ENCODE data around the gene CRYGC.

CRYGC gene

GRCh38 chr2:208129744-208130711 lies at the start of gene CRYGC:
CRYGC (minus strand) TSS chr2:208129828; CDS start chr2:208129792, 36 bp downstream.
- no peaks in the 10 kb centered on the region for H3K4me1 ChIP-seq (ENCODE audit: insufficient read depth, low read length)
- no peak within 1 kb of the TSS for H3K9ac ChIP-seq (ENCODE audit: low read depth, low read length)
- no peak within 1 kb of the TSS for H3K27ac ChIP-seq (ENCODE audit: low read length)
- H3K4me3 ChIP-seq (ENCODE audit: low read length): no peak within 1 kb of the TSS
- H3K27me3 ChIP-seq (ENCODE audit: insufficient read depth, low read length): no peaks in the 10 kb centered on the region
- H3K36me3 ChIP-seq (ENCODE audit: insufficient read depth, low read depth, low read length): no peaks in the 10 kb centered on the region
- H3K9me3 ChIP-seq (ENCODE audit: insufficient read depth, low read depth, low read length): no peaks in the 10 kb centered on the region

GRCh38 chr2:208179028-208179609 lies 49.5 kb upstream of the CRYGC start:
- Histone ChIP-seq H3K4me1 (ENCODE audit: insufficient read depth, low read length) (peaks cover 7% of the 10 kb centered on the region; the same call in 1 of the 2 replicates), H3K9me3 (ENCODE audit: insufficient read depth, low read depth, low read length) (no peaks in the 10 kb centered on the region), H3K4me3 (ENCODE audit: low read length) (no peak overlapping the region), H3K36me3 (ENCODE audit: insufficient read depth, low read depth, low read length) (no peaks in the 10 kb centered on the region), H3K27ac (ENCODE audit: low read length) (no peak overlapping the region), H3K27me3 (ENCODE audit: insufficient read depth, low read length) (no peaks in the 10 kb centered on the region), H3K9ac (ENCODE audit: low read depth, low read length) (no peak overlapping the region)

GRCh38 chr2:208175840-208176153 lies 46.2 kb upstream of the CRYGC start:
- Histone ChIP-seq H3K27ac (ENCODE audit: low read length) (no peak overlapping the region), H3K4me1 (ENCODE audit: insufficient read depth, low read length) (no peaks in the 10 kb centered on the region), H3K9ac (ENCODE audit: low read depth, low read length) (no peak overlapping the region), H3K4me3 (ENCODE audit: low read length) (no peak overlapping the region), H3K36me3 (ENCODE audit: insufficient read depth, low read depth, low read length) (no peaks in the 10 kb centered on the region), H3K9me3 (ENCODE audit: insufficient read depth, low read depth, low read length) (no peaks in the 10 kb centered on the region), H3K27me3 (ENCODE audit: insufficient read depth, low read length) (no peaks in the 10 kb centered on the region)

GRCh38 chr2:208175069-208175839 lies 45.6 kb upstream of the CRYGC start:
- no peak overlapping the region for H3K27ac ChIP-seq (ENCODE audit: low read length)
- no peak overlapping the region for H3K4me3 ChIP-seq (ENCODE audit: low read length)
- H3K9me3 ChIP-seq (ENCODE audit: insufficient read depth, low read depth, low read length): no peaks in the 10 kb centered on the region
- H3K36me3 ChIP-seq (ENCODE audit: insufficient read depth, low read depth, low read length): no peaks in the 10 kb centered on the region
- no peaks in the 10 kb centered on the region for H3K27me3 ChIP-seq (ENCODE audit: insufficient read depth, low read length)
- no peak overlapping the region for H3K9ac ChIP-seq (ENCODE audit: low read depth, low read length)
- no peaks in the 10 kb centered on the region for H3K4me1 ChIP-seq (ENCODE audit: insufficient read depth, low read length)

- Histone ChIP-seq H3K9ac (ENCODE audit: low read depth, low read length) (no peak overlapping the region), H3K4me1 (ENCODE audit: insufficient read depth, low read length) (no peaks in the 10 kb centered on the region), H3K4me3 (ENCODE audit: low read length) (no peak overlapping the region), H3K27ac (ENCODE audit: low read length) (no peak overlapping the region), H3K36me3 (ENCODE audit: insufficient read depth, low read depth, low read length) (no peaks in the 10 kb centered on the region), H3K9me3 (ENCODE audit: insufficient read depth, low read depth, low read length) (no peaks in the 10 kb centered on the region), H3K27me3 (ENCODE audit: insufficient read depth, low read length) (no peaks in the 10 kb centered on the region)
Observed at GRCh38 chr2:208174144-208174543, 44.5 kb upstream of the CRYGC start.

GRCh38 chr2:208172125-208172524 lies 42.5 kb upstream of the CRYGC start:
- H3K27ac ChIP-seq (ENCODE audit: low read length): no peak overlapping the region
- H3K4me1 ChIP-seq (ENCODE audit: insufficient read depth, low read length): no peaks in the 10 kb centered on the region
- H3K4me3 ChIP-seq (ENCODE audit: low read length): no peak overlapping the region
- H3K9ac ChIP-seq (ENCODE audit: low read depth, low read length): no peak overlapping the region
- no peaks in the 10 kb centered on the region for H3K36me3 ChIP-seq (ENCODE audit: insufficient read depth, low read depth, low read length)
- no peaks in the 10 kb centered on the region for H3K27me3 ChIP-seq (ENCODE audit: insufficient read depth, low read length)
- H3K9me3 ChIP-seq (ENCODE audit: insufficient read depth, low read depth, low read length): no peaks in the 10 kb centered on the region

- Histone ChIP-seq H3K36me3 (ENCODE audit: insufficient read depth, low read depth, low read length) (no peaks in the 10 kb centered on the region), H3K9me3 (ENCODE audit: insufficient read depth, low read depth, low read length) (no peaks in the 10 kb centered on the region), H3K27ac (ENCODE audit: low read length) (no peak overlapping the region), H3K4me3 (ENCODE audit: low read length) (no peak overlapping the region), H3K9ac (ENCODE audit: low read depth, low read length) (no peak overlapping the region), H3K4me1 (ENCODE audit: insufficient read depth, low read length) (peaks cover 3% of the 10 kb centered on the region; the same call in 1 of the 2 replicates), H3K27me3 (ENCODE audit: insufficient read depth, low read length) (no peaks in the 10 kb centered on the region)
Observed at GRCh38 chr2:208164951-208165755, 35.5 kb upstream of the CRYGC start.

- no peak within 1 kb of the TSS for H3K9ac ChIP-seq (ENCODE audit: low read depth, low read length)
- peaks cover 3% of the 10 kb centered on the region; the same call in 1 of the 2 replicates for H3K4me1 ChIP-seq (ENCODE audit: insufficient read depth, low read length)
- no peaks in the 10 kb centered on the region for H3K27me3 ChIP-seq (ENCODE audit: insufficient read depth, low read length)
- no peaks in the 10 kb centered on the region for H3K9me3 ChIP-seq (ENCODE audit: insufficient read depth, low read depth, low read length)
- H3K36me3 ChIP-seq (ENCODE audit: insufficient read depth, low read depth, low read length): no peaks in the 10 kb centered on the region
- no peak within 1 kb of the TSS for H3K4me3 ChIP-seq (ENCODE audit: low read length)
- no peak within 1 kb of the TSS for H3K27ac ChIP-seq (ENCODE audit: low read length)
Observed at GRCh38 chr2:208163489-208163888, 33.9 kb upstream of the CRYGC start, which contains the start of gene CRYGA. CRYGA (minus strand) TSS chr2:208163589; CDS start chr2:208163556, 33 bp downstream.

GRCh38 chr2:208156439-208156838 lies 26.8 kb upstream of the CRYGC start:
- Histone ChIP-seq H3K4me3 (ENCODE audit: low read length) (no peak overlapping the region), H3K27me3 (ENCODE audit: insufficient read depth, low read length) (no peaks in the 10 kb centered on the region), H3K27ac (ENCODE audit: low read length) (no peak overlapping the region), H3K9ac (ENCODE audit: low read depth, low read length) (no peak overlapping the region), H3K36me3 (ENCODE audit: insufficient read depth, low read depth, low read length) (no peaks in the 10 kb centered on the region), H3K4me1 (ENCODE audit: insufficient read depth, low read length) (no peaks in the 10 kb centered on the region), H3K9me3 (ENCODE audit: insufficient read depth, low read depth, low read length) (peaks cover 4% of the 10 kb centered on the region; the same call in 1 of the 2 replicates)

GRCh38 chr2:208153156-208153555 lies 23.5 kb upstream of the CRYGC start:
- no peaks in the 10 kb centered on the region for H3K36me3 ChIP-seq (ENCODE audit: insufficient read depth, low read depth, low read length)
- no peaks in the 10 kb centered on the region for H3K27me3 ChIP-seq (ENCODE audit: insufficient read depth, low read length)
- no peaks in the 10 kb centered on the region for H3K4me1 ChIP-seq (ENCODE audit: insufficient read depth, low read length)
- H3K4me3 ChIP-seq (ENCODE audit: low read length): no peak overlapping the region
- H3K27ac ChIP-seq (ENCODE audit: low read length): no peak overlapping the region
- H3K9ac ChIP-seq (ENCODE audit: low read depth, low read length): no peak overlapping the region
- peaks cover 6% of the 10 kb centered on the region; the same call in 1 of the 2 replicates for H3K9me3 ChIP-seq (ENCODE audit: insufficient read depth, low read depth, low read length)

- Histone ChIP-seq H3K9ac (ENCODE audit: low read depth, low read length) (no peak overlapping the region), H3K36me3 (ENCODE audit: insufficient read depth, low read depth, low read length) (no peaks in the 10 kb centered on the region), H3K27ac (ENCODE audit: low read length) (no peak overlapping the region), H3K9me3 (ENCODE audit: insufficient read depth, low read depth, low read length) (peaks cover 6% of the 10 kb centered on the region; the same call in 1 of the 2 replicates), H3K4me3 (ENCODE audit: low read length) (no peak overlapping the region), H3K4me1 (ENCODE audit: insufficient read depth, low read length) (peaks cover 1% of the 10 kb centered on the region; the same call in 1 of the 2 replicates), H3K27me3 (ENCODE audit: insufficient read depth, low read length) (no peaks in the 10 kb centered on the region)
Observed at GRCh38 chr2:208150956-208151355, 21.3 kb upstream of the CRYGC start.
